ENCODE measurements around the gene THSD7B. TPM values are rescaled to one million over a fixed set of nuclear protein-coding genes. Genes with fewer than 3 reads are reported as not detected.

The THSD7B gene
- total and polyA plus RNA-seq, 7 experiments from 2014 or later, result not detected

DNA sequence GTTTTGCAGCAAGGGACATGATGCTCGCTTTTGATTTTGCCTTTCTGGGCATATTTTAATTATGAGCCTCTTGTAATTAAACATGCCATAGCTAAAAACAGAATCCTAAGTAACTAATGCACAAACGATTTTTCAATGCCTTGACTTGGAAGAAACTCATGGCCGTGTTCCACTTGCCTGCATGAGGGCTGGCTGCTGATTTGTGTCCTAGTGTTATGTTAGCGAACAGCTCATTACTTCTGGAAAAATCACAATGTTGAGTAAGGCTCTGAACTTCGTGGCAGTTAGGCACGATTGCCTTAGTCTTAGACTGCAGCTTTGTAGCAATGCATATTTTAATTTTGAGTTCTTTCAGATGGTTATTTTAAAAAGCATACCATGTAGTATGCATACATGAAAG, 4.5 kb downstream of the THSD7B start:
- ChIA-PET CTCF (no interaction called here), POLR2A (no interaction called here)
- ATAC-seq (no peak), DNase-seq (no peak)
- H3K36me3 Mint-ChIP-seq, result peaks cover 0 to 5% (median 0%) of the 10 kb centered on the region in 5 donors
- Histone ChIP-seq H3K27me3 (ENCODE audit: control insufficient read depth in 2 of 2, insufficient read depth in 2 of 2, low read length in 2 of 2) (peaks cover 0 to 4% of the 10 kb centered on the region in 2 donors), H3K4me3 (ENCODE audit: low read length) (no peak overlapping the region), H3K27ac (ENCODE audit: low read depth, low read length) (no peak overlapping the region), H3K9me3 (ENCODE audit: control insufficient read depth in 2 of 3, low read length in 3 of 3) (no peaks in the 10 kb centered on the region), H3K4me1 (ENCODE audit: control insufficient read depth in 2 of 2, insufficient read depth in 2 of 2, low read length in 2 of 2) (no peaks in the 10 kb centered on the region), H3K36me3 (ENCODE audit: control insufficient read depth in 2 of 3, insufficient read depth in 3 of 3, low read length in 3 of 3) (no peaks in the 10 kb centered on the region)
- H3K27me3 Mint-ChIP-seq, result peaks cover 27 to 49% (median 39%) of the 10 kb centered on the region in 5 donors
- no peak overlapping the region for H3K4me3 Mint-ChIP-seq
- no peak overlapping the region for H3K27ac Mint-ChIP-seq
- intact Hi-C loops (cut with micrococcal nuclease), result no loop called here
- H3K9me3 Mint-ChIP-seq, result peaks cover 0 to 6% (median 2%) of the 10 kb centered on the region in 11 donors
- peaks cover 0 to 6% (median 4%) of the 10 kb centered on the region in 7 donors for H3K4me1 Mint-ChIP-seq

GRCh38 chr2:136770384-136770783, 5.0 kb downstream of the THSD7B start:
- no peak overlapping the region for H3K27ac Mint-ChIP-seq
- no peak overlapping the region for H3K4me3 ChIP-seq (ENCODE audit: low read length)
- peaks cover 0 to 4% of the 10 kb centered on the region in 2 donors for H3K27me3 ChIP-seq (ENCODE audit: control insufficient read depth in 2 of 2, insufficient read depth in 2 of 2, low read length in 2 of 2)
- no peak overlapping the region for H3K4me3 Mint-ChIP-seq
- no peaks in the 10 kb centered on the region for H3K4me1 ChIP-seq (ENCODE audit: control insufficient read depth in 2 of 2, insufficient read depth in 2 of 2, low read length in 2 of 2)
- H3K36me3 ChIP-seq (ENCODE audit: control insufficient read depth in 2 of 3, insufficient read depth in 3 of 3, low read length in 3 of 3), result no peaks in the 10 kb centered on the region
- H3K4me1 Mint-ChIP-seq, result peaks cover 0 to 6% (median 4%) of the 10 kb centered on the region in 7 donors
- intact Hi-C loops (cut with micrococcal nuclease), result no loop called here
- no peaks in the 10 kb centered on the region for H3K9me3 ChIP-seq (ENCODE audit: control insufficient read depth in 2 of 3, low read length in 3 of 3)
- no peak for ATAC-seq
- peaks cover 0 to 6% (median 2%) of the 10 kb centered on the region in 11 donors for H3K9me3 Mint-ChIP-seq
- POLR2A ChIA-PET, result no interaction called here
- H3K27me3 Mint-ChIP-seq, result peaks cover 23 to 48% (median 38%) of the 10 kb centered on the region in 5 donors
- CTCF ChIA-PET, result no interaction called here
- no peak for DNase-seq
- no peak overlapping the region for H3K27ac ChIP-seq (ENCODE audit: low read depth, low read length)
- peaks cover 0 to 5% (median 0%) of the 10 kb centered on the region in 5 donors for H3K36me3 Mint-ChIP-seq

DNA sequence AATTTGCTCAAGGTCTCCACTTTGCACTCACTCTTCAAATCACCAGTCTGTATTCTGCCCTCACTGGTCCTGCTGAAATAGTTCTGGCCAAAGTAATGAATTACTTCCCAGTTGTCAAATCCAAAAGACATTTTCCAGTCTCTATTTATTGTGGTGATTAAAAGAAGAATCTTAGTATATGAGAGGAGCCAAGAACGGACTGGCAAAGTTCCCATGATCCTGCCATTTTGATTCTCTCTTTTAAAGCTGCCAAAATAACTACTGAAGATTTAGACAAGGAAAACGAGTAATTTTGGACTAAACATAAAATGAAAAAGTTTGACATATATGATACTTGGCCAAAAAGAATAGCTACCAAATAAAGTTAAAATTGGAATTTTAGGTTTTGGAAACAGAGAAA, 12.0 kb downstream of the THSD7B start:
- CTCF ChIA-PET, result no interaction called here
- Histone ChIP-seq H3K27me3 (ENCODE audit: control insufficient read depth in 2 of 2, insufficient read depth in 2 of 2, low read length in 2 of 2) (peaks cover 0 to 4% of the 10 kb centered on the region in 2 donors), H3K36me3 (ENCODE audit: control insufficient read depth in 2 of 3, insufficient read depth in 3 of 3, low read length in 3 of 3) (no peaks in the 10 kb centered on the region), H3K27ac (ENCODE audit: low read depth, low read length) (no peak overlapping the region), H3K9me3 (ENCODE audit: control insufficient read depth in 2 of 3, low read length in 3 of 3) (no peaks in the 10 kb centered on the region), H3K4me3 (ENCODE audit: low read length) (no peak overlapping the region), H3K4me1 (ENCODE audit: control insufficient read depth in 2 of 2, insufficient read depth in 2 of 2, low read length in 2 of 2) (no peaks in the 10 kb centered on the region)
- H3K4me3 Mint-ChIP-seq, result no peak overlapping the region
- DNase-seq (no peak), ATAC-seq (no peak)
- intact Hi-C loops (cut with micrococcal nuclease), result no loop called here
- no peak overlapping the region for H3K27ac Mint-ChIP-seq
- POLR2A ChIA-PET, result no interaction called here
- H3K36me3 Mint-ChIP-seq, result no peaks in the 10 kb centered on the region
- H3K4me1 Mint-ChIP-seq, result no peaks in the 10 kb centered on the region
- peaks cover 0 to 6% (median 0%) of the 10 kb centered on the region in 11 donors for H3K9me3 Mint-ChIP-seq
- H3K27me3 Mint-ChIP-seq, result peaks cover 2 to 16% (median 9%) of the 10 kb centered on the region in 5 donors

DNA sequence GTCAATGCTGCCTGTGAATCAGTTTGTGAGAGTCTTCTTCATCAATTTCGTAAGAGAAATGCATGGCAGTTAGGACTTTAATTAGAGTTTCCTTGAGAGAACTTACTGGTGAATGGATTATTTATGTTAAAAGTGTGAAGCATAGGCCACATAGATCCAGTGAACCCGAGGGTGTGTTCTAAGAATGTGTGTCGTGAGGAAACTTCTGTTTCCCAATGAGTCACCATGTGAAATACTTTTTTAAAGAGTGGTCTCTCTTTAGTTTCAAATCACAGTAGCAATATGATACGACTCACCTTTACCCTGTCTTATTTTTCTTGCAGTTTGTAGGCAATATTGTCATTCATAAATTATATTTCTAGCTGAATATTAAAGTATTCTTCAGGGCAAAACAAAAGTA, 18.5 kb downstream of the THSD7B start:
- ATAC-seq (no peak), DNase-seq (no peak)
- Mint-ChIP-seq H3K4me3 (no peak overlapping the region), H3K36me3 (no peaks in the 10 kb centered on the region), H3K4me1 (no peaks in the 10 kb centered on the region), H3K9me3 (peaks cover 0 to 4% (median 0%) of the 10 kb centered on the region in 11 donors), H3K27ac (no peak overlapping the region), H3K27me3 (peaks cover 2 to 15% (median 9%) of the 10 kb centered on the region in 5 donors)
- no peaks in the 10 kb centered on the region for H3K27me3 ChIP-seq (ENCODE audit: control insufficient read depth in 2 of 2, insufficient read depth in 2 of 2, low read length in 2 of 2)
- H3K9me3 ChIP-seq (ENCODE audit: control insufficient read depth in 2 of 3, low read length in 3 of 3), result no peaks in the 10 kb centered on the region
- CTCF ChIA-PET, result no interaction called here
- intact Hi-C loops (cut with micrococcal nuclease), result no loop called here
- H3K4me1 ChIP-seq (ENCODE audit: control insufficient read depth in 2 of 2, insufficient read depth in 2 of 2, low read length in 2 of 2), result no peaks in the 10 kb centered on the region
- no peaks in the 10 kb centered on the region for H3K36me3 ChIP-seq (ENCODE audit: control insufficient read depth in 2 of 3, insufficient read depth in 3 of 3, low read length in 3 of 3)
- no peak overlapping the region for H3K27ac ChIP-seq (ENCODE audit: low read depth, low read length)
- H3K4me3 ChIP-seq (ENCODE audit: low read length), result no peak overlapping the region
- POLR2A ChIA-PET, result no interaction called here

- Mint-ChIP-seq H3K36me3 (no peaks in the 10 kb centered on the region), H3K4me3 (no peak overlapping the region), H3K4me1 (no peaks in the 10 kb centered on the region), H3K9me3 (peaks cover 0 to 5% (median 0%) of the 10 kb centered on the region in 11 donors), H3K27ac (no peak overlapping the region), H3K27me3 (peaks cover 2 to 10% (median 5%) of the 10 kb centered on the region in 5 donors)
- ChIA-PET POLR2A (no interaction called here), CTCF (no interaction called here)
- Histone ChIP-seq H3K4me3 (ENCODE audit: low read length) (no peak overlapping the region), H3K27ac (ENCODE audit: low read depth, low read length) (no peak overlapping the region), H3K4me1 (ENCODE audit: control insufficient read depth in 2 of 2, insufficient read depth in 2 of 2, low read length in 2 of 2) (no peaks in the 10 kb centered on the region), H3K9me3 (ENCODE audit: control insufficient read depth in 2 of 3, low read length in 3 of 3) (no peaks in the 10 kb centered on the region), H3K27me3 (ENCODE audit: control insufficient read depth in 2 of 2, insufficient read depth in 2 of 2, low read length in 2 of 2) (no peaks in the 10 kb centered on the region), H3K36me3 (ENCODE audit: control insufficient read depth in 2 of 3, insufficient read depth in 3 of 3, low read length in 3 of 3) (no peaks in the 10 kb centered on the region)
- intact Hi-C loops (cut with micrococcal nuclease), result no loop called here
- DNase-seq (no peak), ATAC-seq (no peak)
These were observed 19.9 kb downstream of the THSD7B start for GRCh38 chr2:136785215-136785614.

GRCh38 chr2:136787970-136788369, 22.6 kb downstream of the THSD7B start:
- POLR2A ChIA-PET, result no interaction called here
- Histone ChIP-seq H3K9me3 (ENCODE audit: control insufficient read depth in 2 of 3, low read length in 3 of 3) (no peaks in the 10 kb centered on the region), H3K27me3 (ENCODE audit: control insufficient read depth in 2 of 2, insufficient read depth in 2 of 2, low read length in 2 of 2) (no peaks in the 10 kb centered on the region), H3K4me1 (ENCODE audit: control insufficient read depth in 2 of 2, insufficient read depth in 2 of 2, low read length in 2 of 2) (no peaks in the 10 kb centered on the region), H3K36me3 (ENCODE audit: control insufficient read depth in 2 of 3, insufficient read depth in 3 of 3, low read length in 3 of 3) (no peaks in the 10 kb centered on the region), H3K27ac (ENCODE audit: low read depth, low read length) (no peak overlapping the region), H3K4me3 (ENCODE audit: low read length) (no peak overlapping the region)
- Mint-ChIP-seq H3K9me3 (peaks cover 0 to 5% (median 0%) of the 10 kb centered on the region in 11 donors), H3K4me3 (no peak overlapping the region), H3K27ac (no peak overlapping the region), H3K4me1 (no peaks in the 10 kb centered on the region), H3K36me3 (no peaks in the 10 kb centered on the region), H3K27me3 (peaks cover 2 to 13% (median 4%) of the 10 kb centered on the region in 5 donors)
- intact Hi-C loops (cut with micrococcal nuclease), result no loop called here
- ATAC-seq, result no peak
- CTCF ChIA-PET, result interaction anchor here (0.6 kb wide), 1 partner anchor 349 kb away, joined by 3 read pairs; no protein-coding TSS in a partner anchor
- DNase-seq, result no peak

DNA sequence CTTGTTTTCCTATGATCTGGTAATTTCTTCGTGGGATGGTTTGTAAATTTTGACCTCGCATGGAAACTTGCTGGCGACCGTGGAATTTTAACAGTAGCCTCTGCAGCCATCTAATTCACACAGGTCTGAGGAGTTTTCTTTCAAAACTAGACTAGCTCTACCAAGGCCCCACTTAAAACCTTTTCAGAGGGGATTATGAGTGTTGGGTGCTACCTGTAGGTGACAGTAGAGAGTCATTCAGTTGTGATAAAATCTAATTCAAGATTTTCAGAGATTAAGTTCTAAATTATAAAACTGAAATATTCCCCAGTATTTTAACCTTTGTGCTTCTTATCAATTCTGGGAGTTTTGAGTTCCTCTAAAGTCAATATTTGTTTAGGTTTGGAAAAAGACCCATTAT, 31.0 kb downstream of the THSD7B start:
- no peak for ATAC-seq
- Histone ChIP-seq H3K4me3 (ENCODE audit: low read length) (no peak overlapping the region), H3K4me1 (ENCODE audit: control insufficient read depth in 2 of 2, insufficient read depth in 2 of 2, low read length in 2 of 2) (no peaks in the 10 kb centered on the region), H3K27me3 (ENCODE audit: control insufficient read depth in 2 of 2, insufficient read depth in 2 of 2, low read length in 2 of 2) (no peaks in the 10 kb centered on the region), H3K9me3 (ENCODE audit: control insufficient read depth in 2 of 3, low read length in 3 of 3) (no peaks in the 10 kb centered on the region), H3K27ac (ENCODE audit: low read depth, low read length) (no peak overlapping the region), H3K36me3 (ENCODE audit: control insufficient read depth in 2 of 3, insufficient read depth in 3 of 3, low read length in 3 of 3) (no peaks in the 10 kb centered on the region)
- no peaks in the 10 kb centered on the region for H3K4me1 Mint-ChIP-seq
- DNase-seq, result no peak
- no peak overlapping the region for H3K4me3 Mint-ChIP-seq
- CTCF ChIA-PET, result no interaction called here
- H3K27me3 Mint-ChIP-seq, result peaks cover 0 to 11% (median 4%) of the 10 kb centered on the region in 5 donors
- peaks cover 0 to 4% (median 0%) of the 10 kb centered on the region in 11 donors for H3K9me3 Mint-ChIP-seq
- H3K27ac Mint-ChIP-seq, result no peak overlapping the region
- intact Hi-C loops (cut with micrococcal nuclease), result no loop called here
- no peaks in the 10 kb centered on the region for H3K36me3 Mint-ChIP-seq
- POLR2A ChIA-PET, result no interaction called here
